Testis (tissue), 2 donors: ENCODE measurements around the gene ASAP2.

Experiments
- POLR2A ChIP-seq: fragments of 450-650 bp; IDR thresholded peaks from one replicate; pipeline ENCODE4 v1.6.1; 2017; ENCODE audit warnings: antibody characterized with exemption, mild to moderate bottlenecking, moderate library complexity
- TF ChIP-seq, protein P1 (sequence below), 3 experiments: fragments of 450-650 bp in 2 of 3; fragments of 200-600 bp in 1 of 3; sonication (generic) in 1 of 3; IDR thresholded peaks; one replicate each; pipeline ENCODE4 v1.5.1; 2016 to 2019; ENCODE audit warnings: antibody characterized with exemption in 3 of 3, mild to moderate bottlenecking in 2 of 3, moderate library complexity in 1 of 3

DNA sequence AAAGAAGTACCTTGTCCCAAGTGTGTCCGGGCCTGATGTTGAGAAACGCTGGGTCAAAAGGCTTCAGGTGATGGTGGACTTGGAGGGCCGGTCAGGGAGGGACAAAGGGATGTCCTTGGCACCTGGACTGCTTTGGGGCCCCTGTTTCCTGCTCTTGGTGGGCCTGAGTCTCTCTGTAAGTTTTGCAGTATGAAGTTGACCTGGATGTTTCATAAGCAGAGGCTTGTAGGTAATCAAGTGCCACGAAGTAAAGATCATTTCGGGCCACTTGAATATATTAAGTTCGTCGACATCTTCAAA is 29.4 kb downstream of the ASAP2 start:
- TF ChIP-seq, protein P1, sequence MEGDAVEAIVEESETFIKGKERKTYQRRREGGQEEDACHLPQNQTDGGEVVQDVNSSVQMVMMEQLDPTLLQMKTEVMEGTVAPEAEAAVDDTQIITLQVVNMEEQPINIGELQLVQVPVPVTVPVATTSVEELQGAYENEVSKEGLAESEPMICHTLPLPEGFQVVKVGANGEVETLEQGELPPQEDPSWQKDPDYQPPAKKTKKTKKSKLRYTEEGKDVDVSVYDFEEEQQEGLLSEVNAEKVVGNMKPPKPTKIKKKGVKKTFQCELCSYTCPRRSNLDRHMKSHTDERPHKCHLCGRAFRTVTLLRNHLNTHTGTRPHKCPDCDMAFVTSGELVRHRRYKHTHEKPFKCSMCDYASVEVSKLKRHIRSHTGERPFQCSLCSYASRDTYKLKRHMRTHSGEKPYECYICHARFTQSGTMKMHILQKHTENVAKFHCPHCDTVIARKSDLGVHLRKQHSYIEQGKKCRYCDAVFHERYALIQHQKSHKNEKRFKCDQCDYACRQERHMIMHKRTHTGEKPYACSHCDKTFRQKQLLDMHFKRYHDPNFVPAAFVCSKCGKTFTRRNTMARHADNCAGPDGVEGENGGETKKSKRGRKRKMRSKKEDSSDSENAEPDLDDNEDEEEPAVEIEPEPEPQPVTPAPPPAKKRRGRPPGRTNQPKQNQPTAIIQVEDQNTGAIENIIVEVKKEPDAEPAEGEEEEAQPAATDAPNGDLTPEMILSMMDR (IDR thresholded peaks at IDR 0.05): no peak
- no peak for TF ChIP-seq POLR2A
